Measurements from ENCODE around the gene ATRNL1.

ATRNL1 gene

GRCh38 chr10:115093286-115093775 lies at the start of gene ATRNL1:
Gene ATRNL1, plus strand, starts transcription at chr10:115093365. Its CDS starts 386 bp downstream, at chr10:115093751.
- ChIA-PET CTCF (no interaction called here), POLR2A (no interaction called here)
- TF ChIP-seq ELF4 (IDR thresholded peaks at IDR 0.05) (no peak), SP1 (IDR thresholded peaks at IDR 0.05) (no peak), L3MBTL2 (conservative IDR thresholded peaks at IDR 0.05) (no peak)
- DNase-seq (ENCODE audit: extremely low spot score): peak; percentile 68

GRCh38 chr10:115043719-115044118 lies 49.4 kb upstream of the ATRNL1 start:
- no peak for DNase-seq (ENCODE audit: extremely low spot score)
- CTCF ChIA-PET: no interaction called here
- TF ChIP-seq FOXM1 (IDR thresholded peaks at IDR 0.05; ENCODE audit: borderline replicate concordance) (no peak), FOXA1 (IDR thresholded peaks at IDR 0.05) (no peak), BHLHE40 (IDR thresholded peaks at IDR 0.05; ENCODE audit: borderline replicate concordance) (no peak), SP1 (IDR thresholded peaks at IDR 0.05) (no peak), PKNOX1 (IDR thresholded peaks at IDR 0.05) (no peak), HDGF (IDR thresholded peaks at IDR 0.05; ENCODE audit: borderline replicate concordance) (no peak), ARNT (IDR thresholded peaks at IDR 0.05) (no peak), ZNF384 (IDR thresholded peaks at IDR 0.05) (no peak), NFRKB (IDR thresholded peaks at IDR 0.05) (no peak), ELF4 (IDR thresholded peaks at IDR 0.05) (no peak), L3MBTL2 (conservative IDR thresholded peaks at IDR 0.05) (no peak), CTBP1 (IDR thresholded peaks at IDR 0.05; ENCODE audit: borderline replicate concordance) (no peak), LEF1 (IDR thresholded peaks at IDR 0.05; ENCODE audit: borderline replicate concordance) (no peak), TARDBP (IDR thresholded peaks at IDR 0.05) (no peak), FOXK2 (IDR thresholded peaks at IDR 0.05) (no peak)
- POLR2A ChIA-PET: no interaction called here

- TF ChIP-seq TARDBP (IDR thresholded peaks at IDR 0.05): no peak
- TF ChIP-seq BHLHE40 (IDR thresholded peaks at IDR 0.05; ENCODE audit: borderline replicate concordance): no peak
- no peak for TF ChIP-seq SP1 (IDR thresholded peaks at IDR 0.05)
- no peak for TF ChIP-seq HDGF (IDR thresholded peaks at IDR 0.05; ENCODE audit: borderline replicate concordance)
- no peak for TF ChIP-seq L3MBTL2 (conservative IDR thresholded peaks at IDR 0.05)
- CTCF ChIA-PET: no interaction called here
- POLR2A ChIA-PET: no interaction called here
- no peak for DNase-seq (ENCODE audit: extremely low spot score)
These were observed 48.3 kb upstream of the ATRNL1 start for GRCh38 chr10:115044891-115045290.

- POLR2A ChIA-PET: no interaction called here
- no peak for DNase-seq (ENCODE audit: extremely low spot score)
- TF ChIP-seq L3MBTL2 (conservative IDR thresholded peaks at IDR 0.05) (no peak), CTBP1 (IDR thresholded peaks at IDR 0.05; ENCODE audit: borderline replicate concordance) (no peak), ELF4 (IDR thresholded peaks at IDR 0.05) (no peak), ZNF384 (IDR thresholded peaks at IDR 0.05) (no peak), TARDBP (IDR thresholded peaks at IDR 0.05) (no peak), NFRKB (IDR thresholded peaks at IDR 0.05) (no peak), LEF1 (IDR thresholded peaks at IDR 0.05; ENCODE audit: borderline replicate concordance) (no peak), SUZ12 (IDR thresholded peaks at IDR 0.05) (no peak), SP1 (IDR thresholded peaks at IDR 0.05) (no peak), HDGF (IDR thresholded peaks at IDR 0.05; ENCODE audit: borderline replicate concordance) (no peak), PKNOX1 (IDR thresholded peaks at IDR 0.05) (no peak), FOXM1 (IDR thresholded peaks at IDR 0.05; ENCODE audit: borderline replicate concordance) (no peak)
- CTCF ChIA-PET: no interaction called here
These were observed 47.7 kb upstream of the ATRNL1 start for GRCh38 chr10:115045499-115045898.

DNA sequence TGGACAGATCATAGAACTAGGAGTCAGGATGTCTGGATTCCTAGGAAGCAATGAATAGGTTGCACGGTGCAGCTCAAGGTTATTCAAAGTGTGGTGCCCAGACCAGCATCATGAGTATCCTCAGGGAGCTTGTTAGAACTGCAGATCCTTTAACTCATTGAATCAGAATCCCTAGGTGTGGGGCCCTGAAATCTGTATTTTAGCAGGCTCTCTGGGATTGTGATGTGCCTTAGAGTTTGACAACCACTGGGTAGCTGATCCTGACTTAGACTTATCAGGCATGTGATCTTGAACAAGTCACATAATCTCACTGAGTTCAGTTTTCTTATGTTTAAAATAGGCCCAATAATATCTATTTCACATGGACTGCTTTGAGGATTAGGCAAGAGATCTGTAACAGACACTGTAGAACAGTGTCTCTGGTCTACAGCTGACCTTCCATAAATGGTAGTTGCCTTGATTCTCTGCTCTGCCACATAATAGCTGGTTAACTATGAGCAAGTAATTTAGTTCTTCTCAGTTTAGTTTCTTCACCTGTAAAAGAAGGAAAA lies 46.4 kb upstream of the ATRNL1 start:
- DNase-seq (ENCODE audit: extremely low spot score): no peak
- ChIA-PET CTCF (interaction anchor here (0.6 kb wide), 1 partner anchor 108 kb away, joined by 4 read pairs; no protein-coding TSS in a partner anchor), POLR2A (no interaction called here)
- TF ChIP-seq TARDBP (IDR thresholded peaks at IDR 0.05) (no peak), LEF1 (IDR thresholded peaks at IDR 0.05; ENCODE audit: borderline replicate concordance) (no peak), HDGF (IDR thresholded peaks at IDR 0.05; ENCODE audit: borderline replicate concordance) (no peak), BHLHE40 (IDR thresholded peaks at IDR 0.05; ENCODE audit: borderline replicate concordance) (no peak), SP1 (IDR thresholded peaks at IDR 0.05) (no peak), ELF4 (IDR thresholded peaks at IDR 0.05) (no peak)

- TF ChIP-seq BHLHE40 (IDR thresholded peaks at IDR 0.05; ENCODE audit: borderline replicate concordance): no peak
- no peak for TF ChIP-seq FOXA1 (IDR thresholded peaks at IDR 0.05)
- TF ChIP-seq HDGF (IDR thresholded peaks at IDR 0.05; ENCODE audit: borderline replicate concordance): no peak
- POLR2A ChIA-PET: no interaction called here
- CTCF ChIA-PET: no interaction called here
- no peak for DNase-seq (ENCODE audit: extremely low spot score)
These were observed 45.5 kb upstream of the ATRNL1 start for GRCh38 chr10:115047705-115048104.

DNA sequence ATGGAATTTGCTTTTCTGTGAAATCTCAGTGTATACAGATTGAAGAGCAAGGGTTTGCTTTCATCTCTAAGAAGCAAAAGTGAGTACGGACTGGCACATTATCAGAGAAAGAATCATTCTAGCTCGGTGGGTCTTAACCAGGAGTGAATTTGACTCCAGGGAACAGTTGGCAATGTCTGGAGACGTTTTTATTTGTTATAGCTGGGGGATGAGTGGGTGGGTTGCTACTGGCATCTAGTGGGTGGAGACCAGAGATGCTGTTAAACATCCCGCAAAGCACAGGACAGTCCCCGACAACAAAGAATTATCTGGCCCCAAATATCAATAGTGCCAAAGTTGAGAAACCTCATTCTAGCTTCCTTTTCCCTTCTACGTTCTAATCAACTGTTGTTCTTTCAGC lies 43.8 kb upstream of the ATRNL1 start:
- ChIA-PET CTCF (no interaction called here), POLR2A (no interaction called here)
- DNase-seq (ENCODE audit: extremely low spot score): no peak
- TF ChIP-seq BHLHE40 (IDR thresholded peaks at IDR 0.05; ENCODE audit: borderline replicate concordance) (no peak), SUZ12 (IDR thresholded peaks at IDR 0.05) (no peak), LEF1 (IDR thresholded peaks at IDR 0.05; ENCODE audit: borderline replicate concordance) (no peak), ZNF384 (IDR thresholded peaks at IDR 0.05) (no peak), FOXM1 (IDR thresholded peaks at IDR 0.05; ENCODE audit: borderline replicate concordance) (no peak), NFRKB (IDR thresholded peaks at IDR 0.05) (no peak), ARNT (IDR thresholded peaks at IDR 0.05) (no peak), FOXK2 (IDR thresholded peaks at IDR 0.05) (no peak), HDGF (IDR thresholded peaks at IDR 0.05; ENCODE audit: borderline replicate concordance) (no peak), CTBP1 (IDR thresholded peaks at IDR 0.05; ENCODE audit: borderline replicate concordance) (no peak), TARDBP (IDR thresholded peaks at IDR 0.05) (no peak), PKNOX1 (IDR thresholded peaks at IDR 0.05) (no peak)
